CD1c-positive myeloid dendritic cell (primary cell): ENCODE measurements around the gene TRIM67.
"Not testable (repeated sequence)": the region's sequence is repeated elsewhere in the genome, so short reads cannot be mapped to it uniquely, and the experiment has no call there.

Source experiments
- DNase-seq: peaks from one replicate; pipeline ENCODE4 v3.0.0-alpha.2; 2016; ENCODE audit errors: extremely low spot score

TRIM67 gene

GRCh38 chr1:231203259-231204057, 41.6 kb downstream of the TRIM67 start:
- no peak for DNase-seq

GRCh38 chr1:231206856-231207255, 45.0 kb downstream of the TRIM67 start:
- DNase-seq = no peak

GRCh38 chr1:231207437-231207836, 45.6 kb downstream of the TRIM67 start:
- no peak for DNase-seq

- DNase-seq = no peak
Measured at GRCh38 chr1:231208980-231209379, 47.1 kb downstream of the TRIM67 start.

GRCh38 chr1:231209531-231209930, 47.7 kb downstream of the TRIM67 start:
- DNase-seq = no peak

GRCh38 chr1:231210126-231210525, 48.3 kb downstream of the TRIM67 start:
- no peak for DNase-seq

- peak; percentile 71 for DNase-seq
Measured at GRCh38 chr1:231211005-231211857, 49.4 kb downstream of the TRIM67 start.

- DNase-seq = not testable (repeated sequence)
Measured at GRCh38 chr1:231212301-231212700, 50.4 kb downstream of the TRIM67 start.

GRCh38 chr1:231213831-231214573, 52.1 kb downstream of the TRIM67 start:
- DNase-seq = no peak

GRCh38 chr1:231214918-231215680, 53.2 kb downstream of the TRIM67 start:
- peak; percentile 45 for DNase-seq

GRCh38 chr1:231215681-231216385, 54.0 kb downstream of the TRIM67 start:
- no peak for DNase-seq

- no peak for DNase-seq
Measured at GRCh38 chr1:231216498-231216897, 54.6 kb downstream of the TRIM67 start.

- no peak for DNase-seq
Measured at GRCh38 chr1:231217056-231217455, 55.2 kb downstream of the TRIM67 start.

- DNase-seq = no peak
Measured at GRCh38 chr1:231218078-231218477, 56.2 kb downstream of the TRIM67 start.

GRCh38 chr1:231219422-231220401, 57.9 kb downstream of the TRIM67 start:
- no peak for DNase-seq

GRCh38 chr1:231220801-231221200, 58.9 kb downstream of the TRIM67 start:
- DNase-seq = no peak

GRCh38 chr1:231226156-231226555, 64.3 kb downstream of the TRIM67 start:
- no peak for DNase-seq

GRCh38 chr1:231231511-231231910, 69.7 kb downstream of the TRIM67 start:
- DNase-seq = no peak
